GM10266 (cell line): ENCODE data around the gene NFE2L1.
A peak's percentile ranks its signal among the peaks of the same experiment; 100 is the strongest.

ENCODE experiments used
- DNase-seq: peaks from one replicate; pipeline ENCODE4 v3.0.0; 2012; ENCODE audit errors: extremely low spot score
- CTCF ChIP-seq: IDR thresholded peaks from 2 replicates; pipeline ENCODE4 v1.5.1; 2012; ENCODE audit warnings: mild to moderate bottlenecking, low read depth; ENCODE audit not compliant: control insufficient read depth, insufficient read depth; ENCODE audit errors: missing control alignments

NFE2L1 gene

GRCh38 chr17:48102043-48102750 lies 54.0 kb downstream of the NFE2L1 start:
- TF ChIP-seq CTCF, result no peak
- no peak for DNase-seq

GRCh38 chr17:48102798-48103715 lies 54.9 kb downstream of the NFE2L1 start:
- TF ChIP-seq CTCF, result no peak
- DNase-seq, result no peak

- no peak for DNase-seq
- no peak for TF ChIP-seq CTCF
These were observed 56.3 kb downstream of the NFE2L1 start for GRCh38 chr17:48104440-48104839.

- no peak for DNase-seq
- no peak for TF ChIP-seq CTCF
These were observed 58.6 kb downstream of the NFE2L1 start for GRCh38 chr17:48106802-48107136.

GRCh38 chr17:48107137-48108055 lies 59.2 kb downstream of the NFE2L1 start, which contains the start of gene SNX11:
Gene SNX11, plus strand, starts transcription at chr17:48107766. Its CDS starts 4,278 bp downstream, at chr17:48112044.
- TF ChIP-seq CTCF, result peak; percentile 28
- peak; percentile 82 for DNase-seq

GRCh38 chr17:48110761-48111160 lies 62.6 kb downstream of the NFE2L1 start:
- no peak for DNase-seq
- no peak for TF ChIP-seq CTCF
